Colonic mucosa (tissue), 4 donors: ENCODE measurements around the gene DKK3. TPM values are rescaled to one million over a fixed set of nuclear protein-coding genes. Genes with fewer than 3 reads are reported as not detected.

Experiments used
- DNase-seq: peaks from one replicate; pipeline ENCODE4 v3.0.0-alpha.2; 2020
- H3K27ac ChIP-seq: fragments of 200-600 bp; one replicate; pipeline ENCODE4 v1.8.0; 2021
- H3K27me3 ChIP-seq: fragments of 200-600 bp; one replicate; pipeline ENCODE4 v1.8.0; 2021
- H3K36me3 ChIP-seq: fragments of 200-600 bp; one replicate; pipeline ENCODE4 v1.8.0; 2021
- H3K4me1 ChIP-seq: fragments of 200-600 bp; one replicate; pipeline ENCODE4 v1.8.0; 2021; ENCODE audit warnings: mild to moderate bottlenecking
- H3K4me3 ChIP-seq: fragments of 200-600 bp; one replicate; pipeline ENCODE4 v1.8.0; 2021
- H3K9ac ChIP-seq, 2 donors: one replicate each; pipeline ENCODE4 v1.7.0; 2013; ENCODE audit warnings: control low read depth in 2 of 2, low read depth in 2 of 2, low read length in 2 of 2
- H3K9me3 ChIP-seq: fragments of 200-600 bp; one replicate; pipeline ENCODE4 v1.8.0; 2021
- intact Hi-C: fragments of 100-400 bp; cut with DNase I; formaldehyde crosslinking; loops from one replicate; pipeline ENCODE4 v1.14.1; 2022
- total RNA-seq, 2 donors: library from RNA; stranded (reverse); fragmentation: NEBNext Ultra II Directional in 1 of 2; extraction: Animal tissue kit (Norgen Biotek cat#: 25700) in 1 of 2; gene quantifications; one replicate each; pipeline ENCODE4 v1.2.1, GENCODE V29; 2021
- TF ChIP-seq, protein P1 (sequence below): fragments of 200-600 bp; IDR thresholded peaks from one replicate; pipeline ENCODE4 v1.8.0; 2022; ENCODE audit warnings: antibody characterized with exemption, mild to moderate bottlenecking
- donor health status: healthy.
- donor health status: DM: no; HTN: no; CAD: no.
- donor health status: DM: no; HTN: no; CAD: no.

Gene DKK3
- total RNA-seq, 2 donors from 2014 or later, result 7.4 to 19.6 TPM

DNA sequence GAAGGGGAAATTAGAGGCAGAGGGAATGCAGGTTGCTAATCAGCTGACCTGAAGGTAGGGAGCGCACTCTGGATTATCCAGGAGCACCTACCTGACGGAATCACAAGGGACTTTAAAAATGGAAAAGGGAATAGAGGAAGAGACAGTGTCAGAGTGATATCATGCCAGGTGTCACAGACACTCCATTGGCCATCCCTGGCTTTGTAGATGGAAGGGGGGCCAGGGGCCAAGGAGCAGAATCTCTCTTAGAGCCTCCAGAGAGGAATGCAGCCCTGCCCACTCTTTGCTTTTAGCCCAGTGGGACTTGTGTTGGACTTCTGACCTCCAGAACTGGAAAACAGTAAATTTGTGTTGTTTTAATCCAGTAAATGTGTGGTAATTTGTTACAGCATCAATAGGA, 37.9 kb downstream of the DKK3 start:
- DNase-seq, result no peak
- Histone ChIP-seq H3K27ac (no peak overlapping the region), H3K4me1 (peaks cover 3% of the 10 kb centered on the region), H3K9me3 (no peaks in the 10 kb centered on the region), H3K27me3 (no peaks in the 10 kb centered on the region), H3K36me3 (no peaks in the 10 kb centered on the region), H3K4me3 (no peak overlapping the region), H3K9ac (no peak overlapping the region)
- TF ChIP-seq, protein P1, sequence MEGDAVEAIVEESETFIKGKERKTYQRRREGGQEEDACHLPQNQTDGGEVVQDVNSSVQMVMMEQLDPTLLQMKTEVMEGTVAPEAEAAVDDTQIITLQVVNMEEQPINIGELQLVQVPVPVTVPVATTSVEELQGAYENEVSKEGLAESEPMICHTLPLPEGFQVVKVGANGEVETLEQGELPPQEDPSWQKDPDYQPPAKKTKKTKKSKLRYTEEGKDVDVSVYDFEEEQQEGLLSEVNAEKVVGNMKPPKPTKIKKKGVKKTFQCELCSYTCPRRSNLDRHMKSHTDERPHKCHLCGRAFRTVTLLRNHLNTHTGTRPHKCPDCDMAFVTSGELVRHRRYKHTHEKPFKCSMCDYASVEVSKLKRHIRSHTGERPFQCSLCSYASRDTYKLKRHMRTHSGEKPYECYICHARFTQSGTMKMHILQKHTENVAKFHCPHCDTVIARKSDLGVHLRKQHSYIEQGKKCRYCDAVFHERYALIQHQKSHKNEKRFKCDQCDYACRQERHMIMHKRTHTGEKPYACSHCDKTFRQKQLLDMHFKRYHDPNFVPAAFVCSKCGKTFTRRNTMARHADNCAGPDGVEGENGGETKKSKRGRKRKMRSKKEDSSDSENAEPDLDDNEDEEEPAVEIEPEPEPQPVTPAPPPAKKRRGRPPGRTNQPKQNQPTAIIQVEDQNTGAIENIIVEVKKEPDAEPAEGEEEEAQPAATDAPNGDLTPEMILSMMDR, result no peak
- intact Hi-C loops, result no loop called here

DNA sequence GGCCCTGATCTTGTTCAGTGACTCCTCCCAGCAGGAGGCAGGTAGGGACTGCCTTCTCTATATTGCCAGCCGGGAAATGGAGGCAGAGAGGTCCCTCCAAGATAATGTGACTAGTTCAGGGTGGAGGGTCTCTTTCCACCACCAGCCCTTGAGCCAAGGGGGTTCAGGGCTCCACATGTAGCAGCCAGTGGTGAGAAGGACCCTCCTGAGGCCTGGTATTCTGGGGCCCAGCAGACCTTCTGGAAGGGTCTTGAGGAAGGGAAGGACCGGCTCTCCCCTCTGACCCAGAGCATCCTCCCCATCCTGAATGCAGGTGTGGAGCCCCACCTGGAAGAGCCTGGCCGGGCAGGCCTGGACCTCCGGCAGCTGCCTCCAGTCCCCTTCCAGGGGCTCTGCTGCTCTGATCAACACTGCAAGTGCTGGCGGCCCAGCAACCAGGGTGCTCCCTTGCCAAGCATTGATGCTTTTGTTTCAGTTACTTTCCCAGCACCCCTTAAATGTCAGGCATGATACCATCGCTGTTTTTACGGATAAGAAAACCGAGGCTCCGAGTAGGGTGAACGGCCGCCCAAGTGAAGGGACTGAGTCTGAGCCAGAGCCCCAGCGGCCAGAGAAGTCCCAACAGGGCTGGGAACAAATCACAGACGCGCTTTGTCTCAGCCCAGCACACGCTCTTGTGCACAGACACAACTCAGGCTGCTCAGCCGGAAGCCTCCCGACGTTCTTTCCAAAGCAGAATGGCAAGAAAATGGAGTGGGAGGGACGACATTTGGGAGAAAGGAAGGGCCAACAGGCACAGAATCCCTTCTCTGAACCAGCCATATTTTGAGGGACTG, 38.8 kb downstream of the DKK3 start:
- no peak for DNase-seq
- intact Hi-C loops, result no loop called here
- Histone ChIP-seq H3K9ac (no peak overlapping the region), H3K4me3 (no peak overlapping the region), H3K27ac (no peak overlapping the region), H3K9me3 (no peaks in the 10 kb centered on the region), H3K27me3 (no peaks in the 10 kb centered on the region), H3K4me1 (peaks cover 3% of the 10 kb centered on the region), H3K36me3 (no peaks in the 10 kb centered on the region)
- TF ChIP-seq, protein P1, result no peak

DNA sequence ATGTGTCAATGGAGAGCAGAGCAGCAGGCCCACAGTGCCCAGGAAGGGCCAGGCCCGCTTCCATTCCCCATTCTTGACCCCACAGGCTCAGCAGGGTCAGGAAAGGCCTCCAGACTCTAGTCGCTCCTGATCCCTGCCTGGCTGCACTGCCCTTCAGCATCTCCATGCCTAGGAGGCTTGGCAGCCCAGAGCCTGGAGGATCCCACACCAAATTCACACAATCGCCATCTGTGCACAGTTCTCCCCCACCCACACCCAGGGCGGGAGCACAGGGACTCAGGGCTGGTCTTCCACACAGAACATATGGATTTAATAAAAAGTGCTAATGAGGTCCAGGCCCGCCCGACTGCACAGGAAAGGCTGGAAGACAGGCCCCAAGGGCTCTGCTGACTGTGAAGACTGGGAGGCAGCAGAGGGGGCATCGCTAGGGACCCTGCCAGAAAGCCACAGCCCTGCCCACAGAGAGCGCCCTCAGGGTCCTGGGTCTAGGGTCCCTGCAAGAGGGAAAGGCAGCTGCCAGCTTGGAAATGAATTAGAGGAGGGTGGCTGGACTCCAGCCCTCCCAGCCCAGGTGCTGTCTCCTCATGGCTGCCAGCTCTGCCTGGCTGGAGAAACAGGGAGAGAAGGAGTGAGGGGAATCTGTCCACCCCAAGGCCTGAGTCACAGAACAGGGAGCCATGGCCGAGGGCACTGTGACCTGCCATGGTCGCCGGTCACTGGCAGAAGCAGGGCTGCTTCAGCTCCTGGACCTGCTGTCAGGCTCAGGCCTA, 39.7 kb downstream of the DKK3 start:
- no peak overlapping the region for H3K4me3 ChIP-seq
- H3K27ac ChIP-seq, result no peak overlapping the region
- H3K36me3 ChIP-seq, result no peaks in the 10 kb centered on the region
- intact Hi-C loops, result no loop called here
- no peaks in the 10 kb centered on the region for H3K27me3 ChIP-seq
- DNase-seq, result no peak
- TF ChIP-seq, protein P1, result no peak
- H3K9ac ChIP-seq, result no peak overlapping the region
- peaks cover 3% of the 10 kb centered on the region for H3K4me1 ChIP-seq
- no peaks in the 10 kb centered on the region for H3K9me3 ChIP-seq

DNA sequence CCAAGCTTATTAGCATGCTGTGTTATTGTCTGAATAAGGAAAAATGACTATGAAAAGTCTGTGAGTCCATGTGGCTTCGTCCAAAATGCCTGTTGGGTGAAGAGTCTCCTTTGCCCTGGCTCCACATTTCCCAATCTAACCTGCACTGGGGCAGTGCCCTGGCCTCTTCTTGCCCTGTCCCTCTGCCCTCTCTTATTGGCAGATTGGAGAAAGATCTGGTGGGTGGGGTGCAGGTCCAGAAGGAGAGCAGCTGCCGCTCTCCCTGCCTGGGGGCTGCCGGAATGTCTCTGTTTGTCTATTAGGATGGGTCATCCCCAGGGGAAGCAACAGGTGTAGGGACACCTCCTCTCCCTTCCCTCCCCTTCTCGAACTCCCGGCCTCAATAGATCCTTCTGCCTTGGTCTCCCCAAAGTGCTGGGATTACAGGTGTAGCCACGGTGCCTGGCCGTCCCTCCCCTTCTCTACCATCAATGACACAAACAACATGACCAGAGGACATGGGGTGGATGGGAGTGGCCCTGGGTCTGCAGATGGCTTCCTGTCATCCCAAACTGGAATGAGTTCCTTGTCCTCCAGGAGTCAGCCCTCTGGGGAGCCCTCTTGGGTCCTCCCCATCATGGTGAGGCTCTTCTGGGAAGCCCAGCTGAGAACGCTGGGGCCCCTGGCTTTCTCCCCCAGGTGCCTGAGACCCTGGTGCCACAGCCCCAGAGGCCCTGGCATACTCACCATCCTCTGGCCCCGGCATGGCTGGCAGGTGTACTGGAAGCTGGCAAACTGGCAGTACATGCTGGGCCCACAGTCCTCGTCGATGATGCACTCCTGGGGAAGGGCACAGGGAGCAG, 40.5 kb downstream of the DKK3 start:
- DNase-seq, result no peak
- Histone ChIP-seq H3K36me3 (no peaks in the 10 kb centered on the region), H3K9ac (no peak overlapping the region), H3K9me3 (no peaks in the 10 kb centered on the region), H3K27me3 (no peaks in the 10 kb centered on the region), H3K4me1 (no peaks in the 10 kb centered on the region), H3K27ac (no peak overlapping the region), H3K4me3 (no peak overlapping the region)
- intact Hi-C loops, result no loop called here
- TF ChIP-seq, protein P1, result no peak
